BJ (cell line): ENCODE measurements around the gene RHEX. TPM values are rescaled to one million over a fixed set of nuclear protein-coding genes. Genes with fewer than 3 reads are reported as not detected.

Experiments
- CTCF ChIA-PET: fragments of 350-600 bp; formaldehyde crosslinking; extraction: SDS; loops from one replicate; lab custom pipeline; 2021; ENCODE audit warnings: antibody characterized with exemption, inconsistent platforms; lab: Yijun Ruan, JAX
- POLR2A ChIA-PET: fragments of 300-600 bp; sonication (Branson Sonifier 250); formaldehyde crosslinking; extraction: SDS; loops from one replicate; lab custom pipeline; 2021; ENCODE audit warnings: antibody characterized with exemption; lab: Charles Lee
- DNase-seq: peaks from one replicate; pipeline ENCODE4 v3.0.0-alpha.2; 2011; ENCODE audit warnings: low read depth
- H3K27me3 ChIP-seq: 2 replicates; pipeline ENCODE4 v1.6.0; 2011; ENCODE audit warnings: low read length; ENCODE audit not compliant: control insufficient read depth, insufficient read depth
- H3K36me3 ChIP-seq: 2 replicates; pipeline ENCODE4 v1.5.1; 2011; ENCODE audit warnings: low read length; ENCODE audit not compliant: control insufficient read depth, insufficient read depth
- H3K4me3 ChIP-seq: 2 replicates; pipeline ENCODE4 v1.5.1; 2011; ENCODE audit warnings: low read depth, mild to moderate bottlenecking, control low read depth, low read length
- polyA plus RNA-seq: library from polyadenylated mRNA; depleted of rRNA; stranded (reverse); fragments of >200 nt; gene quantifications from 2 replicates; pipeline ENCODE4 v1.2.3, GENCODE V29; 2011
- TF ChIP-seq, protein P1 (sequence below): IDR thresholded peaks from 2 replicates; pipeline ENCODE4 v1.5.1; 2011; ENCODE audit warnings: low read depth, mild to moderate bottlenecking, control low read depth, inconsistent platforms, low read length, moderate library complexity; ENCODE audit not compliant: insufficient read depth

The RHEX gene
- polyA plus RNA-seq, 1 experiment: not detected

DNA sequence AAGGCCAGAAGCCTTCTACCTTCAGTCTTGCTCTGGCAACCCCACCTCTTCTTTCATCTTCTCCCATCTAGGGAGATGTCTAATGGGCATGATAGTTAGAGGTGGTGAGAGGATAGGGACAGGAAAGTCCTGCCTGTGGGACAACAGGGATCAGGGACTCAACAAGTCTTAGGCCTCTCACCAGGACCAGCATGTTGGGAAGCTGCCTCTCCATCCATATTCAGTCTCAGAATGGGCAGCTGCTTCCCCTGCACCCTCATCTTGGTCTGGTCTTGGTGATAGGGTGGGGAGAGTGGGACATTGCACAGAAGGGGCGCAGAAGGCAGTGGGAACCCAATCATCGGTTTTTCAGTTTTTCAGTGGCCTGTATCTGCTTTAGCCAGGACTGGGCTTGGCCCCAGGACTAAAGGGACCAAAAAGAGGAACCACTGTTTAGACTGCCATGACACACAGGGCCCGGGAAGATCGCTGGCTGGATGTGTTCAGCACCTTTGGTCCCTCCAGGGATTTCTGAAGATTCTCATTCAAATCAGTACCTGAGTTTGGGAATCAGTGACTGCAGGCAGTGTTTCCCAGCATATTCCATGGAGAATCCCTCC lies 12.7 kb downstream of the RHEX start:
- TF ChIP-seq, protein P1, sequence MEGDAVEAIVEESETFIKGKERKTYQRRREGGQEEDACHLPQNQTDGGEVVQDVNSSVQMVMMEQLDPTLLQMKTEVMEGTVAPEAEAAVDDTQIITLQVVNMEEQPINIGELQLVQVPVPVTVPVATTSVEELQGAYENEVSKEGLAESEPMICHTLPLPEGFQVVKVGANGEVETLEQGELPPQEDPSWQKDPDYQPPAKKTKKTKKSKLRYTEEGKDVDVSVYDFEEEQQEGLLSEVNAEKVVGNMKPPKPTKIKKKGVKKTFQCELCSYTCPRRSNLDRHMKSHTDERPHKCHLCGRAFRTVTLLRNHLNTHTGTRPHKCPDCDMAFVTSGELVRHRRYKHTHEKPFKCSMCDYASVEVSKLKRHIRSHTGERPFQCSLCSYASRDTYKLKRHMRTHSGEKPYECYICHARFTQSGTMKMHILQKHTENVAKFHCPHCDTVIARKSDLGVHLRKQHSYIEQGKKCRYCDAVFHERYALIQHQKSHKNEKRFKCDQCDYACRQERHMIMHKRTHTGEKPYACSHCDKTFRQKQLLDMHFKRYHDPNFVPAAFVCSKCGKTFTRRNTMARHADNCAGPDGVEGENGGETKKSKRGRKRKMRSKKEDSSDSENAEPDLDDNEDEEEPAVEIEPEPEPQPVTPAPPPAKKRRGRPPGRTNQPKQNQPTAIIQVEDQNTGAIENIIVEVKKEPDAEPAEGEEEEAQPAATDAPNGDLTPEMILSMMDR: no peak
- ChIA-PET POLR2A (no interaction called here), CTCF (no interaction called here)
- peaks cover 20% of the 10 kb centered on the region for H3K27me3 ChIP-seq
- H3K4me3 ChIP-seq: no peak overlapping the region
- H3K36me3 ChIP-seq: no peaks in the 10 kb centered on the region
- DNase-seq: no peak

DNA sequence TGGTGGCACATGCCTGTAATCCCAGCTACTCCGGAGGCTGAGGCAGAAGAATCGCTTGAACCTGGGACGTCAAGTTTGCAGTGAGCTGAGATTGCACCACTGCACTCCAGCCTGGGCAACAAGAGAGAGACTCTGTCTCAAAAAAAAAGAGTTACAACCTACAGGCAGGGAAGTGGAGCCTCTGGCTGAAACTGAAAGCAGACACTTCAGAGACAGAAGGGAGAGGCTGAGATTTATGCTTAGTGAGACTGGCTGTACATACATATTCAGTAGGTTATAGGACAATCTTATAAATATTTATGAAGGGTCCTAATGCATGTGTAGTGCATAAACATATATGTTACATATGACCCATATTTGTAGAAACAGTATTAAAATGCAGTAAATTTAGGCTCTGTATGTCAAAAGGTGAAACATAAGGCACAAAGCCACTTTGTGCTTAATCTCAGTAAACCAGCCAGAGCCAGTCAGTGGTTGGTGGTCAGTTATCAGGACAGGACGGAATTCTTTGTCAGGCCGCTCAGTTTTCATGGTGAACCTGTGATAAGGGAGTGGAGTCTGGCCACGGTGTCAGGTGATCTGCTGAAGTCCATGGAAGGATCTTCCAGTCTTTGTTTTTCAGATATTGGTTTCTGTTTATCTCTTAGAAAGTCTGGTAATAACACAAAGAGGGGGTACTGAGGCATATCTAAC lies 13.7 kb downstream of the RHEX start:
- CTCF ChIA-PET: interaction anchor here (0.7 to 0.9 kb wide), 2 partner anchors 13 to 36 kb away, joined by 3 to 4 read pairs; no protein-coding TSS in a partner anchor
- POLR2A ChIA-PET: no interaction called here
- Histone ChIP-seq H3K4me3 (no peak overlapping the region), H3K27me3 (peaks cover 18% of the 10 kb centered on the region), H3K36me3 (no peaks in the 10 kb centered on the region)
- DNase-seq: no peak
- TF ChIP-seq, protein P1: no peak

DNA sequence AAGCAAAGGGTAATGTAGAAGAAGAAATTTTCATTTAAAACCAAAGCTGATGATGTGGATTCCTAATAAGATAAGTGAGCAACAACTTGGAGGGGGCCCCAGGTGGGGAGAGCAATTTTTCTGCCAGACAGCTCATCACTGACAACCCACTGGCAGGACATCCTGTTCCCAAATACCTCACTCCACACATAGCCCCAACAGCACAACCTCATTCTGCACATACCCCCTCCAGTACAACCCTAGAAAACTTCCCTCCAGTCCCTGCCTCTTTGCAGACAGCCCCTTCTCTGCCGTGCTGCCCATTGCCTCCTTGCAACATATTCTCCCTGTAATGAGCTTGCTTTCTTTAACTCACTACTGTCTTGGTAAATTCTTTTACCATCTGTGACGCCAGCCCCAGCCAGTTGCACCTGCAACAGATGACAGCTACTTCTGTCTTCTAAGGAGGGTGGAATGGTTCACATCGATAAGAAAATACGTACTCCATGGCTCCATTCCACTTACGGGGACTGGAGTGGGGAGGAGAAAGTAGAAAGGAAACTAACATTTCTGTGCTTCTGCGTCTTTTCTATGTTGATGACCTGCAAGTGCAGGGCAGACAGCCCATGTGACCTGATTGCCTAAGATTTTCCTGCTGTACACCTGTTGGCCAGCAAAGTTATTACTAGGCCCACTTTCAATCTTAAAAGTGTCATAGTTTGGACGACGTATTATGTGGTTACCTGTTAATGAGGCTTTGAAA lies 14.7 kb downstream of the RHEX start:
- peaks cover 19% of the 10 kb centered on the region for H3K27me3 ChIP-seq
- ChIA-PET CTCF (interaction anchor here (0.7 to 2.4 kb wide), 3 partner anchors 19 to 37 kb away, joined by 3 to 5 read pairs (median 4); no protein-coding TSS in a partner anchor), POLR2A (no interaction called here)
- TF ChIP-seq, protein P1: no peak
- no peak for DNase-seq
- no peak overlapping the region for H3K4me3 ChIP-seq
- H3K36me3 ChIP-seq: no peaks in the 10 kb centered on the region

DNA sequence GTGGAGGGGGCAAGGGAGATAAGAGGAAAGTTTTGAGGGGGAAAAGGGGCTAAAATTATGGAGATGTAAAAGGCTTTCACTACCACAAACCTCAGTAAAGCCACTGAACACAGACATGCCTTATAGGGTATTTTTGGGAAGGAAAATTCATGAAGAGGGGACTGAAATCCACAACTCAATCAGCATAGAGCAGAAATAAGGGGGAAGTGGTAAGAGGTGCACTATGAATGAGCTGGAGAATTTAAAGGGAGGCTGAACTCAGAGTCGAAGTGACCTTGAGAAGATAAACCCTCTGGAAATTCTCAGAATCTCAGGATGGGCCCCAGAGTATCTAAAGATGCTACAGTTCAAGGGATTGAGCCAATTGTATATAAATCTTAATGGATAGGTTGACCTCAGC lies 15.3 kb downstream of the RHEX start:
- Histone ChIP-seq H3K27me3 (peaks cover 19% of the 10 kb centered on the region), H3K4me3 (no peak overlapping the region), H3K36me3 (no peaks in the 10 kb centered on the region)
- no peak for DNase-seq
- TF ChIP-seq, protein P1: no peak
- CTCF ChIA-PET: interaction anchor here (2.1 to 2.4 kb wide), 2 partner anchors 12 to 38 kb away, joined by 5 to 8 read pairs; no protein-coding TSS in a partner anchor
- POLR2A ChIA-PET: no interaction called here
